ENCODE data around the gene HOXA3.
A peak's percentile ranks its signal among the peaks of the same experiment; 100 is the strongest.

The HOXA3 gene

DNA sequence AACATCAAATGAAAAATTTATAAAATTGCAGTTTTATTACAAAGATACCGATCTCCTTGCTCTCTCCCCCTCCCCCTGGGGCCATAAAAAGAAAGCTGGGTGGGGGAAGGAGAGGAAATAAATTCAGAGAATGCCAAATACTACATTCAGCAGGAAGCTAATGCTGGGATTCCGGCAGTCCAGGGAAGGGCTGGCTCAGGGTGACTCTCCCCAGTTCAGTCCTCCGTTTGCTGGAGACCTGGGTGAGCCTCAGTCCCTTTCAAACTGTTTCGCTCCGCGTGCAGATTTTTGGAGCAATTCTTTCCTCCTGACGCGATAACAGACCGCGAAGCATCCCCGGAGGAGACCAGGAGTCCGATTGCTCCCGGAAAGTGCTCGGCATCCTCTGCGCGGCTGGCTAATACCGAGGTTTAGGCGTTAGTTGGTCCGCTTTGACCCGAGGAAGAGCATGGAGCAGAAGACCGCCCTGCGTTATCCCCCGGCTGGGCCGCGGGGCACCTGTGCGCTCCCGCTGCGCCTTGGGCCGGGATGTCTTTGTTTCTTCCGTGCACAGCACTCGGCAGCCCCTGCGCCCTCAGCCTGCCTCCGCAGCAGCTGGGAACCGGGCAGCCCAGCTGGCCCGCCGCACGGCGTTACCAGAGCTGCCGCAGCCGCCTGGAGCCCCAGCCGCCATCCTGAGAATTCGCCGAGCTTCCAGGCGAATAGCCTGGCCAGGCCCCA, 46.0 kb downstream of the HOXA3 start:
- DNase-seq (ENCODE audit: extremely low read depth in 1 of 2, low read depth in 1 of 2), result no peak

DNA sequence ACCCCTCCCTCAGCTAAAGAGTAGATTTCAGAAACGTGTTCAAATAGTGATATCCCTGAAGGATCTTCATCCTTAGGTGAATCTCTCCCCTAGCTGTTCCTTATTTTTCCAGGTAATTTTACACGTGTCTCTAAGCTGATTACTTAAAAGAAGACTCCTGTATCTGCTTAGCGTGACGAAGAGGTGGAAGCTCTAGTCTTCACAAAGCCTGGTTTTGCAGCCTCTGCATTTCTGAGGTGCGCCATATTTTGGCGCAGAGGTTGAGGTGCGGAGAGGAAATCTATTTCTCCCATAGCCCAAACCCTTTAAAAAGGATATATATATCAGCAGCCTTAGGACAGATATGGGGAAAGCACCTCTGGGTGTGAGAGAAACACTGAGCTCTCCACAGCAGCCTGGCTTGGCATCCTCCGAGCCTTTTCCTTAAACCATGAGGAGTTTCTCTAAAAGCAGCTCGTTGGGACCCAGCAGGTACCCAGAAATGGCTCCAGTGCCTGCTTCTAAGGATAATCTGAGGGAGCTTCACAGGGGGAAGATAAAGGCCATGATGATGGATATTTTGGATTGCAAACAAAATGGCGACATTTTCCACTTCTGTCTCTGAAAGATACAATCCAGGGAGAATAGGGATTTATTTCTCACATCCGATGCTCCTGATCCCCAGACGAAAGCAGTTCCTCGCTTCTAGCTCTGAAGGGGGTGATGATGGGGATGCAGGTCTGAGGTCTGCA, 46.9 kb downstream of the HOXA3 start:
- DNase-seq (ENCODE audit: extremely low read depth in 1 of 2, low read depth in 1 of 2), result no peak

GRCh38 chr7:27104341-27105058, 47.9 kb downstream of the HOXA3 start:
- no peak for DNase-seq (ENCODE audit: extremely low read depth in 1 of 2, low read depth in 1 of 2)

GRCh38 chr7:27103489-27104226, 48.7 kb downstream of the HOXA3 start:
- DNase-seq (ENCODE audit: extremely low read depth in 1 of 2, low read depth in 1 of 2), result no peak

DNA sequence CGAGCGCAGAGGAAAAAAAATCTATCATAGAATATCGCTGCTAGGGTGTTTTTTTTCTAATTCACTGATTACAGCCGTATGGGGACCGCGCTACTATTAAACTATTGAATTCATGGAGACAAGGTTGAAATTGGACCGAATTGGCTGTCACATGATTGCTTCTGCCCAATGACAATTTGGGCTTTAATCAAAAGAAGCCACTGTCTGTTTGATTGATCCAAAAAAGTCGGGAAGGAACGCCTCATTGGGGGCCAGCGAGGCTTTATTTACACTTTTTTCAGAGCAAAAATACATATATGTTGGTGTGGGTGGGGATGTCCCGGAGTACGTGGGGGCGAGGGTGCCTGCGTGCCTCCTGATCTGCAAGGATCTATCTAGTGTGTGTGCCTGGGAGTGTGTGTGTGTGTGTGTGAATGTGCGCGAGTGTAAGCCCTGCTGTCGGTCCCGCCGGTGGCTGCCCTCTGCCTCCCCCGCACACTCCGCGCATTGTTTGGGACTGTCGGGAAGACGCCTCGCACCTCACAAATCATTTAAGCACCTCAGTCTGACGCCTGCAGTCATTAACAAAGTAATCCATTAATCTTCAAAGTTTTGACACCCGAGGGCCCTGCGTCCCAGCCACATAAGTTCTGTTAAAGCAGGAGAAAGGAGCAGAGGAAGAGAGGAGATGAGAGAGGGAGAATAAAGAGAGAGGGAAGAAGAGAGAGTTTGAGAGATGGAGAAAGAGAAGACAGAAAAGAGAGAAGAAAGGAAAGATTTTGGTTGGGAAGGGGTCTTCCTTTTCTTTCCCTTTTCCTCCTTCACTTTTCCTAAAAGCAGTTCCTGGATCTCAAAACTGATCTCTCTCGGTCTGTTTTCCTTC, 49.6 kb downstream of the HOXA3 start, which contains the start of gene HOXA2:
HOXA2 (minus strand) TSS at position 103 of the 862 bp plus-strand sequence. CDS start 183 bp downstream, outside the sequence.
- no peak for DNase-seq (ENCODE audit: extremely low read depth in 1 of 2, low read depth in 1 of 2)

DNA sequence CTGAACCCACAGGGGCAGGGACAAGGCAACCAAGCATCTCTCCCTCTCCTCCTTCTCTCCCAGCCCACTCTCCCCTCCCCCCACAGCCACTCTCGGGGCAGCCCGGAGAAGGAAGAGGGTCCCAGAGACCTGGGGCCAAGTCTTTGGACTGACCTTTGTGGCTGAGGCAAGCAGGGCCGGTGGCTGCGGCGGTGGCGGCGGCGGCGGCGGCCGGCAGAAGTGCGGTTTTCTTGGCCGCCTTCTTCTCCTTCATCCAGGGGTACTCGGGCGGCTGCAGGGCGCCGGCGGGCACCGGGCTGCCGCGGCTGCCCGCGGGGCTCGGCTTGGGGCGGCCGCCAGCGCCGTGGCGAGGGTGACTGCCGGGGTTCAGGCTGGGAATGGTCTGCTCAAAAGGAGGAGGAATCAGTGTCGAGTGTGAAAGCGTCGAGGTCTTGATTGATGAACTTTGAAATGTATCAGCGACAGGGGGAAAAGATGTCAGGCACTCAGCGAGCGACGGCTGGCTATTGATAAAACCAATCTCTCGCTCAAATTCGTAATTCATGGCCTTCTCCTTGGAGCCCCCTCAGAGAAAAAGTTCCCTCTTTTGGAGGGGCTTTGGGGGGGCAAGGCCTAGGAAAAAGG, 50.3 kb downstream of the HOXA3 start:
- DNase-seq (ENCODE audit: extremely low read depth in 1 of 2, low read depth in 1 of 2), result no peak

DNA sequence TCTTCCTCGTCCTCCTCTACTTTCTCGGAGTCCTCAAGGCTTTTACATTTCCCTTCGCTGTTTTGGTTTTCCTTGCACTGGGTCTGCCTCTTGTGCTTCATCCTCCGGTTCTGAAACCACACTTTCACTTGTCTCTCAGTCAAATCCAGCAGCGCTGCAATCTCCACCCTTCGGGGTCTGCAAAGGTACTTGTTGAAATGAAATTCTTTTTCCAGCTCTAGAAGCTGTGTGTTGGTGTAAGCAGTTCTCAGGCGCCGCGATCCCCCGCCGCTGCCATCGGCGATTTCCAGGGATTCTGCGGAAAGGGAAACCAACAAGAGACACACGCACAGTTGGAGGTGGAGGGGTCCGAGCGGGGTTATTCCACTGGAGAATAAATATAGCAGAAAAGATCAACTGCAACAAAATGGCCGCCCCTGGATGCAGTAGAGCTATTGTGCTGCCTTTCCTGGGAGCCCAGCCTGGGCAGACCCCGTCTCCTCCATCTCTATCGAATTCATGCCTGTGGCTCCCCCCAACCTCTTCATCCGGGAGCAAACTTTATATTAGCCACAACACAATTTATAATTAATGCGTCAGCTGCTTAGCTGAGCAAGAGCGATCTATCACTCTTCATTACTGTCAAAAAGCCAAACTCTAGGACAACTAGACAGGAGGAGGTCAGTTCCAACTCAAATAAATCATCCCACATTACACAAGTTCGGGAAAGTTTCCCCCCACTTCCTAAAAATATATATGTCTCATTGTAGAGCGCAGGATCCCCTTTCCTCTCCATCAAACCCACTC, 51.0 kb downstream of the HOXA3 start:
- DNase-seq (ENCODE audit: extremely low read depth in 1 of 2, low read depth in 1 of 2), result no peak

- DNase-seq (ENCODE audit: extremely low read depth in 1 of 2, low read depth in 1 of 2), result no peak
Measured at GRCh38 chr7:27100694-27101170, 51.7 kb downstream of the HOXA3 start.

DNA sequence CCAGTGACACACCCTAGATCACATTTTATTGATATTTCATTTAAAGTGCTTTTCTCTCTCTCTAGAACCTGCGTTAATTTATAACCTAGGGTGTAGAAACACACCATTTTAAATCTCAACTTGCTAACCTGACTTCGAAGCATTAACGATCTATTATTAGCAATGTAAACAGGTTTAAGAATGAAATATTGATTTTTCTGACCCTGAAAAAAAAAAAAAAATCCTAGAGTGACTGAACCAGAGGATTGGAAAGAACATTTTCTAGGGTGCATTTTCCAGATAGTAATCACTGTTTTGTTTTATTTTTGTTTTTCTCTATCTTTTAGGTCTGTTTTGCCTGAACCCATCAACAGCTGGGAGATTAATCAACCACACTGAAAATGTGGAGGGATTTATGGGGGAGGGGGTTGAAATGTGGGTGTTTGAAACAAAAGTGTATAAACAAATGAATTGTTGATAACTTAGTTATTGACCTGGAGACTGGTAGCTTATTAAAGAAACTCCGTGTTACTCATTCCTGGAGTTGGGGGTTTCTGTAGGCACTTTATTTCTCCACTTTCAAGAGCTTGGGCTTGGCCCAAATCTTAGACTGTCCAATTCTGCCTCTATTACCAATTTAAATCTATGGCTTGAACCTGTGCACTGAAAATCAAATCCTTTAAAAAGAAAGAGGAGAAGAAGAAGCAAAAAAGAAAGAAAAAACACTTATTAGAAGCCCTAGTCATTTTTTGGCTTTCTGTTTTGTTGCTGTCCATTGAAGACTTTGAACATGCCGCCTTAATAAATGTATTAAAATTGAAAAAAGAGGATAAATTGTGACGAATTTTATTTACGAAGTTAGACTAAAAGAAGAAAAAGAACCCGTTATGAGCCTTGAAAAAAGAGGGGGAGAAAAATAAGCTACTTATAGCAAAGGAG, 52.7 kb downstream of the HOXA3 start:
- DNase-seq (ENCODE audit: extremely low read depth in 1 of 2, low read depth in 1 of 2), result no peak

DNA sequence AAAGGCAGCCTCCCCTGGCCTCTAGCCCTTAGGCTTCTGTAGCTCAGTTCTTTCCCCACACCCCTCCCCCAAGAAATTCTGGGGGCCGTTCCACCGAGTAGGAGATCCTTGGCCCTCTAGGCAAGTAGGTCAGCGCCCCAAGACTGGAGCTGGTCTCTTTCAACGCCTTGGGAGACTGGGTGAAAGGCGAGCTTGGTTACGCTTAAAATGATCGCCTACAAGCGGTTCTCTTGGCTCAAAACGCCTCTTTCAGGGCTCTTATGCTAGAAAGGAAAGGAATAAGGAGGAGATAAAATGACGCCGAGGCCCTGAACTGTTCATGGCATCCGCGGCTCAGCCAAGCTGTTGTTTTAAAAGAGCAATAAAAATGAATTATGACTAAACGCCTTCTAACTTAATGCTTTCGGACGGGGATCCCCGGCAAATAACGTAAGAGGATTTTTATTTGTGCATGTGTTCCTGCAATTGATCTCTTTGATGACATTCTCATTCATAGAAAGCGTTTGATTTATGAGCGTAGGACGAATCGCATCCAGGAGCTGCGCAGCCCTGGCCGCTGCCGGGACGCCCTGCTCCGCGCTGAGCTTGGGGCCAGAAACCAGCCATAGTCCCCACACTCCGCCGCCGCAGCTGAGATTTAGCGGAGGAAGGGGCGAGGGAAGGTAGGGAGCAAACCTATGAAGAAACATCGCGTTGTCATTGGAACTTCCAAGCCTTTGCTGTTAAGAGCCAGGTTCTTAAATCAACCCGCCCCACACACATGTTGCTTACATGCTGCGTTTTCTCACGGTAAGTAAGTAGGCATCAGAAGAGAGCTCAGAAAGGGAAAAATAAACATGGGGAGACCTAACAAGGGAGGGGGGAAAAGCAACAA, 53.6 kb downstream of the HOXA3 start:
- no peak for DNase-seq (ENCODE audit: extremely low read depth in 1 of 2, low read depth in 1 of 2)

DNA sequence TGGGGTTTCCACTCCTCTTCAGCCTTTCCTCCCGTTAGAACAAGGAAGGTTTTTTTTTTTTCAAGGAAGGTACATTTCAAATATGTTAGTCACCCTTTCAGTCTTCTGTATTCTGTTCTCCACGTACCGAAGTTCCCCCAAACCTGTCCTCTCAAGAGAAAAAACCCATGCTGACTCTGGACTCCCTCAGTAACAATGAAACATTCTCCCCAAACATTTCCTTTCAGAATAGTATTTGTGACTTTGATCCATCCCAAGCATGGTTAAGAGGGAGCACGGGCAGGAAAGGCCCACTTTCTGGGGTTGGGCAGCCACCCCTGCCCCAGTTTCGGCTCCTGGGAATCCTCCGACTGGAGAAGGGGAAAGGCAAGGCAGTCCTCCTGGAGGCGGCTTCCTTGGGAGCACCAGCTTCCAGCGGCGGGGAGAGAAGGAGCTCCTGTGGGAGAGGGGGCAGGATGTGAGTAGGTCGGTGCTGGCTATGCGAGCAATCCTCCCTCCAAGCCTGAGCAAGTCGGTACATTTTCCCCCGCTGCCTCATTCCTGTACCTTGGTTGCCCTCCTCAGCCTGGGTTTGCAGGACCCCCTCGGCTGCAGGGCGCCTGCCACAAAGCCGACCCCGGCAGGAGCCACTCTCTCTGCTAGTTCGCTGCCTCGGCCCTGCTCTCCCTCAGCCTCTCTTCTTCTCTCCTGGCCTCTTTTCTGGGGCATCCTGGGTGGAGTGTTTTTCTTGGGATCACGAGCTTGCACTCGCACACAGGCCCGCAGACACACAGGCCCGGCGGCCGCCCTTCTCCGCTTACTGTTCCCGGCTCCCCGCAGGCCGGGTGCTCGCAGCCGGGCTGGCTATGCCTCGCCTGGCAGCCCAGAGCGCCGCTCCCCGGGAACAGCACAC, 54.5 kb downstream of the HOXA3 start:
- DNase-seq (ENCODE audit: extremely low read depth in 1 of 2, low read depth in 1 of 2), result no peak

DNA sequence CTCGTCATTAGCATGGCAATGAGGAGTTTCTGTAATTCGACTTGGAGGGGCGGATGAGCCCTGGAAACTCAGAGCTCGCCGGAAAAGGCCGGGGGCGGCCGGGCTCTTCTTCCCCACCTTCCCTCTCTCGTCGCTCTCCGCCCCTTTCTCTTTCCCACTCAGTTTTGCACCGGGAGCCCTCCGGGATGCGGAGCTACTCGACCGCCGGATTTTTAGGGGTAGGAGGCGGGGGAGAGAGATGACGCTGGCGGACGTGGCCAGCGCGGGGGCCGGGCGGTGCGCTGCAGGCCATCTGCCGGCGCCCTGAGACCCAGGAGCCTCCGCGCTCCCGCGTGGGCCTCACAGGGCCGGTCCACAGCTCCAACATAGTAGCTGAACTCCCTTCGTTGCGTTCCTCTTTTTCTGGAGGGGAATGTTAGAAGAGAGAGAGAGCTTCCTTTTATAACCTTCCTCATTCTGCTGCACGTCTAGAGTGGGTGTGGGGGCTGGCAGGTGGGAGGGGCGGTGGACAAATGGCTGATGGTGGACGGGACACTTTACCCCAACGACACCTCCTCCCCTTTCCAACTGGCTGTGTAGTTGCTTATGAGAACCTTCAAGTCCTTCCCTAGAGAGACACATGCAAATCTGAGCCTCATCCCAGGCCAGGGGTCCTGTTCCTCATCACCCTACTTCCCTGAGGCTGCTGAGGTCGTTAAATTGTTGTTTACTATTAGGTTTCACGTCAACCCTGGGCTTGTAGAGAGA, 55.4 kb downstream of the HOXA3 start:
- DNase-seq (ENCODE audit: extremely low read depth in 1 of 2, low read depth in 1 of 2), result no peak

DNA sequence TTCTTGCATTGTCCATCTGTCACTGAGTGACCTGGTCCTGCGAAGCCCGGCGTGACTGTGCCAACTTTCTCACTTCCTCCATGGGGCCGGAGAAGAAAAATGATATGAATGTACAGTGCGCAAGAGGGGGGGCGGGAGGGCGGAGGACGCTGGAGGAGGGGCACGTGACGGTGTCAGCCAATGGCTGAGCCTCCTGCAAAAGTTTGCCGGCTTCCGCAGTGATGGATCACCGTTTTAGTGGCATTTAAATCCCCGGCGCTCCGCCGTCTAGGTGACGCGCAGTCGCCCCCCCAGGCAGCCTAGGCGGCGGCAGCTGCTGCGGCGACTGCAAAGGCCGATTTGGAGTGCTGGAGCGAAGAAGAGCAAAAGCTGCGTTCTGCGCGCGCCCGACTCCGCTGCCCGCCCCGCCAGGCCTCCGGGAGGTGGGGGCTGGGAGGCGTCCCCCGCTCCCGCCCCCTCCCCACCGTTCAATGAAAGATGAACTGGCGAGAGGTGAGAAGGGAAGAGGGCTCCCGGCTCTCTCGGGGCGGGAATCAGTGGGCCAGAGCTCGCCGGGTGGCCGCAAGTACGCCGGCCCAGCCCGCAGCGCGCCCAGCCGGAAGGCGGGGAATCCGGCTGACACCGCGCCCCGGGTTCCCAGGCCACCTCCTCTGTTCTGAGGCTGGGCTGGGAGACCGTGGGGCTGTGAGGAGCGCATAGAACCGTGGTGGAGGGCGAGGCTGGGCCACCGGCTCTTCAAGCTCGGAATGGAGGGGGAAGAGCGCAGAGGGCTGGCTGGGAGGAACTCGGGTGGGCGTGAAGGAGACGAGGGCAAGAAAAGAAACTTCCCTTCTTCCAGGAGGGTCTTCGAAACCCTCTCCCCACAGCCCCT, 56.3 kb downstream of the HOXA3 start, which contains the start of gene HOXA1:
HOXA1 (minus strand) TSS at position 104 of the 871 bp plus-strand sequence; CDS start at position 16, 88 bp downstream.
- peak; percentile 52 to 65 for DNase-seq (ENCODE audit: extremely low read depth in 1 of 2, low read depth in 1 of 2)
